Activated T-helper 9 cell treated with anti-CD3 and anti-CD28 coated beads, Interleukin-2, amount 50 U/mL, for 16 hours (primary cell): ENCODE data around the gene DNER.

ENCODE experiments used
- DNase-seq: peaks from one replicate; pipeline ENCODE4 v3.0.0-alpha.2; 2020; ENCODE audit warnings: low read depth

DNER gene

DNA sequence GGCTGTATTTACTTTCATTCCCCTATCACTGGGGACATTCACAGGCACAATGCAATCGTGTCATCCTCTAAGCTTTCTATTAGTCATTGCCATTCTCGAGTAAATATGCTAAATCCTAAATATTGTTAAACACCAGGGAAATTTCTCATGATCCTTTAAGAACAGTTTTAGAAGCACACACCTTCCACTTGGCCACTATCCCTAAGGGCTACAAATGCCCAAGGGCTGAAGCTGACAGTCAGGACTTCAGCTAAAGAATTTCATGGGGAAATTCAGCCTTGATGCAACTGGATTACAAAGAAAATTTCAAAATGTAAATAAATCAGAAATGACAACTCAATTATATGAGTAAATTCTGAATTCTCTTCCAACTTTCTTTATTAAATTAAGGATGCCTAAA, 280.2 kb downstream of the DNER start:
- no peak for DNase-seq

DNA sequence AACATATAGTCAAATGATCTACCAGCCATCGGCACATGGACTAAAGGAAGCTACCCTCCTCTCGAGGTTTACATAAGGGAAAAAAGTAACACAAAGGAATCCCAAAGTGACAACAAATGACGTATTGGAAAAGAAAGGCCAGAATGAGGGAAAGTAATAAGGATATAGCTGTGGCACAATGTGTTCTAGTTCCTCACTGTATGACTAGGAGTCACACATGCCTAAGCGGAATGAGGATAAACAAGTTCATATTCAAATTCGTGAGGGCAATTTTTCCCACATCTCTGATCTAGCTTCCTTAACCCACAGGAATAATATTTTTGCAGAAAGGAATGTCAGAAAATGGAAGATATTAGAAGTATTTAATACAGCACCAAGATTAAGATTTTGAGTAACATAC, 281.0 kb downstream of the DNER start:
- no peak for DNase-seq

DNA sequence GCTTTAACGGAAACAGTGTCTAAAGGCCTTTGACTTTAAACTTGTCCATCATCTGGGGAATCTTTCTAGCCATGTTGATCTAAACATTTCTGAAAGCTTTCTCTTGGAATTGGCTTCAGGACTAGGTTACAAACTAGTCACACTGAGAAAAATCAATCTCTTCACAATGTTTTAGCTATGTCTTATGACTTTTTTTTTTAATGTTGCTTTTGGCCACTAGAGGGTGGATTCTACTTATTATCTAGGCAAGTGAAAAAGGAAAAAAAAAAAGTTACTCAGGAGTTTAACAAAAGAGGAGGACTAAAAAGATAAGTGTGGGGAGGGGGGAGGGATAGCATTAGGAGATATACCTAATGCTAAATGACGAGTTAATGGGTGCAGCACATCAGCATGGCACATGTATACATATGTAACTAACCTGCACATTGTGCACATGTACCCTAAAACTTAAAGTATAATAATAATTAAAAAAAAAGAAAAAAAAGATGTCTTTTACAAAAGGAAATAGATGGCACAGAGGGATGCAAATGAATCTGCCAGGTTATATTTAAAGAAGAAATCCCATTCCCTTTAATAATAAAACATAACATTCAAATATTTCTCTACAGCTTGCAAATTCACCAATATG, 282.9 kb downstream of the DNER start:
- no peak for DNase-seq

DNA sequence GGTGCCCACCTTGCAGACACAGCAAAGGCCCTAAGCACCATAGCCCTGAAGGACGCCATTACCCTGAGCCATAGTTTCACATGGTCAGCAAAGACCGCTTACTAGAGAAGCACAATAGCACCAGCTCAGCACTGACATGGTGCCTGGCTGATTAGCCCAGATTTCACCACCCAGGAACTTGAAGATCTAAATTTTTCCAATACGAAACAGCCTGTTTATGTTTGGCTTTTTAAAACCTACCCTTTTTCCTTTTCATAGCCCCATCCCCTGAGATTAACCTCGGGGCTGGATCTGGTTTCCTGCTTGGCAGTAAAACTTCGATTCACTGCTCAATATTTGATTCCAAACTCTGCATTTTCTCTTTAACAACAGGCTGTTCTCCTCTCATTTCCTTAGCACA, 284.8 kb downstream of the DNER start:
- no peak for DNase-seq

DNA sequence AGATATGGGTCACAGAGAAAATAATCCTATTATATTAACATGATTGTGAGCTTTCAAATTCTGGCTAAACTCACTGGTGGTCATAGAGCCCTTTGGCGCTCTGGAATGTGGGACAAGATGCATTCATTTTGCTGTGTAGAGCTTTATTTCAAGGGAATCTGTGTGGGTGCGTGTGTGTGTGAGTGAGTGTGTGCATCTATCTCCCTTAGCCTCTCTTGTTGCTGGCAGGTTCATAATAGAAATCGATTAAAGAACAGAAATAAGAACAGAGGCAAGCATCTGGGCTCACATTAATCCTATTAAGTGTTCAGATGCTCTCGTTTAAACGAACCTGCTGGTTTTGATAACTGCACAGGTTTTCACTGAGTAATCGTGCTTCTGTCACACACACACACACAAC, 287.9 kb downstream of the DNER start:
- no peak for DNase-seq

DNA sequence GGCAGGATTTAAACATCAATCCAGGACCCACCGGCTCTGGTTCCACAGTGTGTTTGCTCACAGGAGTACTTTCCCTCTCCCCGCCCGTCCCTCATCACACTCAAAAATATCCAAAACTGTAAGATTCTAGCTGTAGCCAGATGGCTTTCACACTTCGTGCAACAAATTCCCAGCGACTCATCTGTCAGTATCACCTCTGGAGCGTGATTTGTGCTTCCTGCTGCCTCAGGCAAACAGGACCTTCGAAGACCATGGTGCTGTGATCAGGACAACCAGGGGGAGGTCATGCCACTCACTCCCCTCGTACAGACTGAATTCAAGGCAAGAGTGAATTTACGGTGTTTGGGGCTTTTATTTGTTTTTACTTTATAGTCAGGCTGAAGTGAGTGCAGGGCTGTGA, 288.8 kb downstream of the DNER start:
- no peak for DNase-seq

DNA sequence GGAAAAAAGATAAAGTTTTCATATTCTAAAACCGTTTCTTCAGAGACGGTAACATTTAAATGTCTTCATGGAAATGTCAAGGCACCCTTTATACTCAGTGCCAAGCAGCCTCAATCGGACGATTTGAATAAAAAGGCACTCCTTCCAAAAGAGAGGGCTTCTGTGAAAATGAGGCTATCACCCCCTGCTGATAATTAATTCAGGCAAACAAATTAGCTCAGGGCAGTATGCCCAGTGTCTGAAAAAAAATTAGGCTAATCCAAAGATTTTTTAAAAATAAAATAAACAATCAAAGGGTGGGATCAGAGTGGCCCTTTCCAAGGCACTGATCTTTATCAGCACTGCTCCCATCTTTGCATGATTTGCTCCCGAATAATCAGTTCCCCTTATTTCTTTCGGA, 292.3 kb downstream of the DNER start:
- no peak for DNase-seq

DNA sequence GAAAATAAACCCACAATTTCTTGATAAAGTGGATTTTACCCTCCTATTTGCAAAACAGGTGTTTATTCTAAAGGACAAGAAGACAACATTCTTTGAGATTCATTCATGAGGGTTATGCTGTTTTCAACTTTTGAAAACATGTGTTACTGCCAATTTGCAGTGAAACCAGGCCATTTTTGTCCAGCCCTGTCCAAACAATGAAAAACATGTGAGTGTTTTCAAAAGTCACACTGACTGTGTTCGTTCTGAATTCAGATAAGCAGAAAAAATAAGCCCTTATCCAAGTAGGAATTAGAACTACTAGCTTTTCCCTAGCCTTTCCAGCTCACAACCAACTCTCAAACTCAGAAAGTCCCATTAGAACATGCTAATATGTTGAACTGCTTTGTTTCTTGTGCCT, 295.2 kb downstream of the DNER start:
- DNase-seq, result no peak

DNA sequence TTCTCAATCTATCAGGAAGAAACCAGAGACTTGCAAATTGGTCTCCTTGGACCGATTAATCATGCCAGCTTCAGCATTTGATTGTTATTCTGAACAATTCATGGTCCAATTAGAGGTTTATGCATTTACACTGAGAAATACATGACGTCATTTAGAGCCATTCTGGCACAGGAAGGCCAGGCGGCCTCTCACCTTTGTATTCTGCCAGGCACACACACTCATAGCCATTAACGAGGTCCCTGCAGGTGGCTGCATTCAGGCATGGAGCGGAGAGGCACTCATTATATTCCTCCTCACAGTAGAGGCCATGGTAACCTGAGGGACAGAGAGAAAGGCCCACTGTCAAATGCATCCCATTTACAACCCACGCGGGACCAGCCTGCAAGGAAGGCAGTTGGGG, 296.4 kb downstream of the DNER start:
- no peak for DNase-seq

DNA sequence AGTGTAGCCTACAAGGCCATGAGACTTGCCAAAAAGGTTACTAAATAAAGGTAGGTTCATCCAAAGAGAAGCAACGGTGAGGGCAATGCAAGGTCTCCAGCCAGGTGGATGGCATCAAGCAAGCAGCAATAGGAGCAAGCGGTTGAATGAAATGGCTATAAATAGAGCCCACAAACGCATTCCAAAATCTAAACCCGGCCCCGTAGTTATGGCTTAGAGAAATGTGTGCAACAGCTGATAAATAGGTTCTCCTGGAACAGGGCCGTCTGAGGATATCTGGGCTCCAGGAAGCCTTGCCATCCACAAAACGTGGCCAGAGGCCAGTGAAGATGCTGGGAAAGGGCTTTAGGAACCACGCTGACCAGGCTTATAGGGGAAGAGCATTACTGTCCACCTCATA, 297.2 kb downstream of the DNER start:
- DNase-seq, result no peak

DNA sequence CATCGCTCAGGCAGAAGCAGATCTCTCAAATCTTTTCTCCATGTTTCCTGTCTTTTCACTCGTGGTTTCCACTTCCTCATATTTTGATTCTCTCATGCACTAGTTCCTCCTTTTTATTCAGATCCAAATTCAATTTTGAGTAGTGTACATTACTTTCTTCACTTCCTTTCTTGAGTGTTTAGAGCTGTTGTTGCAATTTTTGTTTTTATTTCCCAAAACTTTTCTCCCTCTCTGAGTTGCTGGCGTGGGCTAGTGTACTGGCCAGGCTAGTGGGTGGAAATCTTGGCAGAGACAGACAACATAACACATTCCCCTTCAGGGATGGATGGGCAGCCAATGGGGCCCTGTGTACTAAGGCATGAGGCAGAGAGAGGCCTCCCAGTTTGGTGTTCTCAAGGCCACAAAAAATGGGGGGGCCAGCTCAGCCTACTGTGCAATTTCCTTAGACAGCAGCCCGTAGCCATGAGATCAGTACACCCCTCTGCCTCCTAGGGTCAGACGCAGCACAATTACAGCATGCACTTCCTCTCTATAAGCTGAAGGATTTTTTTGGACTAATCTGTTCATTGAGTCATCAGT, 298.1 kb downstream of the DNER start:
- no peak for DNase-seq

DNA sequence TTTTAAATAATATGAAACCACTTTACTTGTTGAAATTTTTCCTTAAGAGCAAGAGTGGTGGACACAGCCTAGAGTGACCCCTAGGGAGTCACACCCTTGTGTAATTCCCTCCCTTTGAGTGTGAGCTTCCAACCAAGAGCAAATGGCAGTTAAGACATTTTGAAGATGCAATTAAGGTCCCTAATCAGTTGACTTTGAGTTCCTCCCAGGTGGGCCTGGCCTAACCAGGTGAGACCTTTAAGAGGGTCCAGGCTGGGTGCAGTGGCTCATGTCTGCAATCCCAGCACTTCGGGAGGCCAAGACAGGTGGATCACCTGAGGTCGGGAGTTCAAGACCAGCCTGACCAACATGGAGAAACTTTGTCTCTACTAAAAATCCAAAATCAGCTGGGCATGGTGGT, 299.7 kb downstream of the DNER start:
- DNase-seq, result no peak

DNA sequence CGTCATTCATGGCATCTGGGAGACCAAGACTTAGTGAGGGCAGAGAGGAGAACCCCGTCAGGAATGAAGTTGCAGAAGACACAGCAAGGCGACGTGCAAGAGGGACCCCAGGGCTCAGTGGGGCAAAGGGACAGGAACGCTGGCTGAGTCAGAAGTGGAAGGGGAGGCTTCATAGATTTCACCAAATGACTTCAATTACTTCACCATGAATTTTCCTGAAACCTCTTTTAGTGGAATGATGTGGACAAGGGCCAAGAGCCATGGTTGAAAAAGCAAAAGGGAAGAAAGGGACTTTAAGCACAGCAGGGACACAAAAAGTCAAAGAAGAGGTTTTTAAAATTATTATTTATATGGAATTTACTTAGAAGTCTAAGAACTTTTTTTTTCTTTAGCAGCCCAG, 301.7 kb downstream of the DNER start:
- no peak for DNase-seq

DNA sequence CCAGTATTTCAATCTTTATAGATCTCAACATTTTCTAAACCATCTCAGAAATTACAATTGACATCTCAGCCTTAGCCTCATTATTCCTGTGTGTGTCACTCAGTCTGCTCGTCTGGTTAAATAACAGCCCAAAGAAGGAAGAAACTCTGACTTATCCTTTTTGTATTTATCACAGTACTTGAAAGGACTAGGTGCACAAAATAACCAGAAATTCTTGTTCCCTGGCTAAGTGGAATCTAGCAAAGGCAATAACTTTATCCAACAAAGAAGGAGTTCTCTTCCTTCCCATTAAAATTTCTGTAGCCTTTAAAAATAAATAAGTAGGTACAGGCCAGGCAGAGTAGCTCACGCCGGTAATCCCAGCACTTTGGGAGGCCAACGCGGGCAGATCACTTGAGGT, 303.4 kb downstream of the DNER start:
- DNase-seq, result no peak

DNA sequence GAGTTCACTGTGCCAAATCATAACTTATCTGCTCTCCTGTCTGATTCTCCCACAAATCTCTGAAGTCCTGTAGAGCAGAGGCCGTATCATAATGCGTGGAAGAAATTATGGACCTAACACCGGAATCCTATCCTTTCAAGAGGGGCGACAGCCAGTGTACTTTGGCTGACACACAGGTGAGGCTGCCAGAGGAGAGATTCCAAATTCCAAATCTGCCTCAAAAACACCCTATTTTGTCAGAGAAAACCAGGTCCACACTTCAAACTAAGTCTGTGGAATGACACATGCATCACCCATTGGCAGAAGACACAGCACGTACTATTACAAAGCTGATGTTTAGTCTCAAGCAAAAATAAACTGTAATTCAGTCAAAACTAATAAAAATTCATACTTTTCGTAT, 304.1 kb downstream of the DNER start:
- DNase-seq, result no peak

DNA sequence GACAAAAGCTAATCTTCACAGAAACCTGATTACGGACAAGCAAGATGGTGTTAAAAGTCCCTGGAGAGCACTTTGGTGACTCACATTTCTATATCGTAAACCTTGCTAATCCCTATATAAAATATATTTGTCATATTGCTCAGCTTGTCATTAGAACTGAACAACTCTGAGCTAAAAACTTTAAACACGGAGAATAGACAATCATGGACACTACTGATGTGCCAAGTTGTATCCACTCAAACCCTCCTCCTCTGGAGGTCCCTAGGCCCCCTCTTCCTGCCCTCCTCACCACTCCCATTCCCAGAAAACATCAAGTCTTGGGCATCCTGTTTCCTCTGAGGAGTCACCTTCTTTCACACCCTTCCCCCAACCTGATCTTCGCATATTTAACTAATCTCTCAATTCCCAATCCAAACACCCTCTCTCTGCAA, 304.6 kb downstream of the DNER start:
- DNase-seq, result no peak

DNA sequence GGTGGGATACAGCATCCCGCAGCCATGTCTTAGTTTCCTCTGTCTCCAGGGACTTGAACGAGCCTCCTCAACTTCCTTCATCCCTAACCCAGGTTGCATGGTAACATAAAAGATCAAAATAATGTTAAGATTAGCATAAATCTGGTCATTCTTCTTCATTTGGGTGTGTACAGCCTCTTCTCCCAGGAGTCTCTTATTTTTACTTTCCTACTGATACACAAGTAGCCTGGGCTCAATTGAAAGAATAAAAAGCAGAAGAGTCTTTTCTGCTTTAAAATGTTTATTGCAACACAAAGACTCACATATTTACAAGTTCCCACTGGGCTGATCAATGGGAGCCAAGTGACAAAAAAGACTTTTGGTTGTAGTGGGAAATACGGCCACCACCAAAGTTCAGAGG, 305.4 kb downstream of the DNER start:
- DNase-seq, result no peak

DNA sequence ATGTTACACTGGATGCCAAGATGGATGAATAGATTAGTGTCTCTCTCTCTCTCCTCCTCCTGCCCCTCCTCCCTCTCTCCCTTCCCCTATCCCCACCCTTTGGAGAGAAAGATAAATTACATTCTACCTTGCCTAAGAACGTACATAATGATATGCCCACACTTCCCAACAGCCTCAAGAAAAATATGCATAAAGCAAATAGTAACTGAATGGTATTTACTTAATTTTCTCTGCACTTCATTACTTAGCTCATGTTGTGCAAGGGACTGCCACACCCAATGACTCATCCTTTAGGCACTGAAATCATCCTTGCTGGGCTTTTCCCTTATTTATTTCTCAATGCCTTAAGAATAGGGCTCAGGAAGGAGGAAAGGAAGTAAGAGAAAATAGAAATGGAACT, 306.0 kb downstream of the DNER start:
- no peak for DNase-seq

DNA sequence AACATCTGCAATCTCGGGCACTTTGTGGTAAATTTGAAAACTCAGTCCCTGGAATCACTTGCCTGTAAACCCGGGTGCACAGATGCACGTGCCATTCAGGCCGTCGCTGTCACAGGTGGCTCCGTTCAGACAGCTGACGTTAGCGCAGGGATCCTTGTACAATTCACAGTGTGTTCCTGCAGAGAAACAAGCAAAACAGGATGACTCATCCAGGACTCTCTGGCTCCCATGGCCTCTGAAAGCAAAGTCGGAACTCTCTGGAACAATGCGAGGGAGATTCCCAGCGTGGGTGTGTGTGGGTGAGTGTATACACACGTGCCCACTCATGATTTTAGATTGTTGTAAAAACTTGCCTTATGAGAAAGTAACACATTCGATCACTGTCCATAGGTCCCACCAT, 307.2 kb downstream of the DNER start:
- DNase-seq, result no peak

DNA sequence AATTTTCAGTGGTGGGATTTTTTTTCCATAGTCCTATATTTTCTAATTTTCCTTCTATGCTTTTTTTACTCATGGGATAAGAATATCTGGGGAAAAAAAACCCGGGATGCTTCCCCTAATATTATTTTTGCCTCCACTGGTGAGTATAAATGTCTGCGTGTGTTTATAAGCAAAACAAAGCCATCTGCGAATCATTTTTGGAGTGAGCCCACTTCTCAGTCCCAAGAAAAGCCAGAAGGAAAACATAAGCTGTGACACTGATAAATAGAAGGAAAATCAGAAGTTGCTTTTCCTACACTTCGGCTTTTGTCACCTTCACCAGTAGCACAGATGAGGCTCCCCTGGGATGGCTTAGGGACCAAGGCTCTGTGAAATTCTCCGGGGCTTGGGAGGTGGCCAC, 308.6 kb downstream of the DNER start:
- DNase-seq, result no peak

DNA sequence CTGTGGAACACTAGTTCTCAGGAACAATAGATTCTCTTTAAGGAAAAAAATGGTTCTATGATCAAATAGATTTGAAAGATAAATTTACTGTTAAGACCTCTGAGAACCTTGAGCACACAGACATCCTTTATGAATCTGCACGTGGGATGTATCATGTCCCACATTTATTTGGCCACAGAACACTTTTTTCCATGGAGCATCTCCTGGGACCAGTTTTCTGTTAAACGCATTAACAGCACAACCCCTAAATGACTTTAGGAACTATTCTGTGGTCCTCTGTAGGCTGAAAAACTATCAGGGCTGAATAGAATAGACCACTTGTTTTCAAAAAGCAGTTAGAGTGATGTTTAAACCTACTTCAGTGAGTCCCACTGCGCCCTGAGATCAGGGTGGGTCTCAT, 311.1 kb downstream of the DNER start:
- DNase-seq, result no peak

DNA sequence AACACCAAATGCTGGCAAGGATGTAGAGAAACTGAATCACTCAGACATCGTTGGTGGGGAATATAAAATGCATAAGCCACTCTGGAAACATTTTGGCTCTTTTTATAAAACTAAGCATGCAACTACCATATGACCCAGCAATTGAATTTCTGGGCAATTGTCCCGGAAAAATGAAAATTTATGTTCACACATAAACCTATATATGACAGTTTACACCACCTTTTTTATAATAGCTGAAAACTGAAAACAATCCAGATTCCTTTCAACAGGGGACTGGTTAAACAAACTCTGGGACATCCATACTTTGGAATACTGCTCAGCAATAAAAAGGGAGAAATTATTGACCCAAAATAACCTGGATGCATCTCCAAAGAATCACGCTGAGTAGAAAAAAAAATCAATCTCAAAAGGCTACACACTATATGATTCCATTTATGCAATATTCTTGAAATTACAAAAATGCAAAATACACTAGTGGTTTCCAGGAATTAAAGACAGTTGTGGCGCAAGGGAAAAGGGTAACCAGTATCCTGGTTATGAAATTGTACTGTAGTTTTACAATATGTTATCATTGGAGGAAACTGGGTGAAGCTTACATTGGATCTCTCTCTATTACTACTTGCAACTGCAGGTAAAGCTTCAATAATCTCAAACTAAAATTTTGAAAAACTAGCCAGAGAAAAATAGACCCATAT, 313.0 kb downstream of the DNER start:
- no peak for DNase-seq

DNA sequence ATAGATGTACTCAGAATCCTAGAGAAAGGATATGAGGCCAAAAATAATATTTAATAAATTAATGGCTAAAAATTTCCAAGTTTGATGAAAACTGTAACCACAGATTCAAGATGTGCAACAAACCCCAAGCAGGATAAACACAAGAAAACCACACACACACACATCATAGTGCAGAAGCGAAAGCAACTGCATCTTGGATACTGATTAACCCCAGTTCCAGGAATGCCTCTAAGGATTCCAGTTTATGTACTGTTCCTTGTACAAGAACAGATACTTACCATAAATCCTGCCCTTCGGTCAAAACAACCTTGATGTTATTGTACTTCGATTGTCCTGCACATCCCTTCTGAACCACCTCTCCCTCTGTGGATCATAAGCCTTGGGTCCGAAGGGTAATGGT, 320.4 kb downstream of the DNER start:
- no peak for DNase-seq

DNA sequence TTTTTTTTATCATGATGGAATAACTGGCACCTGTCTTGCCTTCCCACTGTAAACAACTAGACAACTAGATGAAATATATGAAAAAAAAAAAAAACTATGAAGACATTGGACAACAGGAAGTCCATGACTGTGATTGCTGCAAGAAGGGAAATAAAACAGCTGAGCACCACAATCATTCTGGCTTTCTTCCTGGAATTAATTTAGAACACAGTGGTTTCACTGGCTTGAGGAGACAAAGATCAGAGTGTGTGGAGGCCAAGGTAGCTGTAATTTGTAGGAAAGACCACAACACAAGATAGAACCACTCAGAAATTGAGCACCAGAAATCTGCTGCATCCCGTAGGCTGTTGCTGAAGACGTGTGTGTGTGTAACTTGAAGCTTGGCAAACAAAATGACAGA, 322.2 kb downstream of the DNER start:
- DNase-seq, result no peak
